T-cell (primary cell): Measurements from ENCODE around the gene EIF4G1. TPM values are rescaled to one million over a fixed set of nuclear protein-coding genes. Genes with fewer than 3 reads are reported as not detected.

ENCODE experiments used
- ATAC-seq, 4 experiments: fragments of 200-7000 bp in 3 of 4; fragments of 150-1000 bp in 1 of 4; cut with Tn5 transposase; replicated peaks in 1 of 4; 1 replicate in 3 of 4; 2 replicates in 1 of 4; pipeline ENCODE4 v1.10.0; 2021; ENCODE audit warnings: moderate library complexity in 3 of 4, mild to moderate bottlenecking in 2 of 4, moderate number of reproducible peaks in 1 of 4
- CTCF ChIA-PET, 2 donors: fragments of 300-600 bp; sonication (Branson Sonifier 250); formaldehyde crosslinking; loops; one replicate each; lab custom pipeline; 2022; ENCODE audit warnings: antibody characterized with exemption in 2 of 2; lab: Charles Lee
- POLR2A ChIA-PET, 2 donors: fragments of 300-600 bp; sonication (Branson Sonifier 250); formaldehyde crosslinking; loops; one replicate each; lab custom pipeline; 2022; ENCODE audit warnings: antibody characterized with exemption in 2 of 2; lab: Charles Lee
- DNase-seq, 35 experiments: peaks; one replicate each; pipeline versions ENCODE4 v3.0.0 to v3.0.0-alpha.2; 2013 to 2023
- H3K27ac ChIP-seq: one replicate; pipeline ENCODE4 v1.5.1; 2013; ENCODE audit warnings: low read length
- H3K27me3 ChIP-seq, 2 experiments: replicated peaks in 1 of 2; 1 replicate in 1 of 2; 2 replicates in 1 of 2; pipeline versions ENCODE4 v1.6.1 to v1.7.0; 2013; ENCODE audit warnings: low read length in 1 of 2, mixed read lengths in 1 of 2; ENCODE audit not compliant: control insufficient read depth in 2 of 2, insufficient read depth in 2 of 2; ENCODE audit errors: extremely low read depth in 1 of 2
- H3K36me3 ChIP-seq, 2 donors: 1 replicate in 1 of 2; 2 replicates in 1 of 2; pipeline versions ENCODE4 v1.6.1 to v1.7.0; 2013; ENCODE audit warnings: low read length in 1 of 2; ENCODE audit not compliant: control insufficient read depth in 2 of 2, insufficient read depth in 1 of 2; ENCODE audit errors: extremely low read depth in 1 of 2
- H3K4me1 ChIP-seq, 2 experiments: 1 replicate in 1 of 2; 2 replicates in 1 of 2; pipeline versions ENCODE4 v1.6.1 to v1.7.0; 2013; ENCODE audit warnings: low read length in 2 of 2, mixed read lengths in 1 of 2; ENCODE audit not compliant: insufficient read depth in 2 of 2, control insufficient read depth in 1 of 2; ENCODE audit errors: extremely low read depth in 1 of 2
- H3K4me3 ChIP-seq, 2 donors: 1 replicate in 1 of 2; 2 replicates in 1 of 2; pipeline versions ENCODE4 v1.5.1 to v1.7.0; 2013; ENCODE audit warnings: mild to moderate bottlenecking in 2 of 2, low read length in 1 of 2, moderate library complexity in 1 of 2; ENCODE audit not compliant: control insufficient read depth in 1 of 2; ENCODE audit errors: extremely low read depth in 1 of 2
- H3K9me3 ChIP-seq: 2 replicates; pipeline ENCODE4 v1.7.0; 2013
- H3K27ac Mint-ChIP-seq, 2 donors: one replicate each; pipeline ENCODE4 v1.8.0; 2020 to 2021; ENCODE audit warnings: mild to moderate bottlenecking in 2 of 2, mixed read lengths in 2 of 2
- H3K27me3 Mint-ChIP-seq, 2 donors: one replicate each; pipeline ENCODE4 v1.8.0; 2021 to 2022; ENCODE audit warnings: mixed read lengths in 2 of 2
- H3K36me3 Mint-ChIP-seq: one replicate; pipeline ENCODE4 v1.8.0; 2021; ENCODE audit warnings: mixed read lengths
- H3K4me1 Mint-ChIP-seq, 3 donors: one replicate each; pipeline ENCODE4 v1.8.0; 2020 to 2022; ENCODE audit warnings: mixed read lengths in 3 of 3, mild to moderate bottlenecking in 1 of 3
- H3K4me3 Mint-ChIP-seq, 3 donors: one replicate each; pipeline ENCODE4 v1.8.0; 2020 to 2022; ENCODE audit warnings: mild to moderate bottlenecking in 3 of 3, mixed read lengths in 3 of 3, moderate library complexity in 3 of 3
- H3K9me3 Mint-ChIP-seq, 3 donors: one replicate each; pipeline ENCODE4 v1.8.0; 2020 to 2022; ENCODE audit warnings: mixed read lengths in 3 of 3
- WGBS: methylation state at CpG from one replicate; pipeline ENCODE4 v1.1.5; 2013; ENCODE audit warnings: missing lambda C conversion rate; ENCODE audit not compliant: insufficient coverage; 5-methylcytosine and 5-hydroxymethylcytosine counted together
- total RNA-seq, 35 experiments: library from RNA in 6 of 35; stranded (reverse) in 6 of 35; fragments of 120-200 nt in 1 of 35; gene quantifications; one replicate each; pipeline versions ENCODE4 v1.2.1 to v1.2.4 and lab custom pipeline; 2013 to 2026

The EIF4G1 gene
- total RNA-seq, 5 donors from 2014 or later (not counting 1 experiment from before 2014, with no cell fraction given), result 232 to 290 (median 271) TPM

GRCh38 chr3:184277366-184277765 lies 37.0 kb upstream of the EIF4G1 start:
- peaks cover 0 to 6% of the 10 kb centered on the region in 2 experiments for H3K4me1 ChIP-seq
- no peak overlapping the region for H3K27ac ChIP-seq
- Mint-ChIP-seq H3K4me1 (peaks cover 6 to 9% (median 9%) of the 10 kb centered on the region in 3 donors), H3K4me3 (no peak overlapping the region), H3K27ac (no peak overlapping the region), H3K36me3 (no peaks in the 10 kb centered on the region), H3K9me3 (no peaks in the 10 kb centered on the region), H3K27me3 (peaks cover 34 to 46% of the 10 kb centered on the region in 2 donors)
- ChIA-PET CTCF (no interaction called here), POLR2A (no interaction called here)
- no peaks in the 10 kb centered on the region for H3K9me3 ChIP-seq
- peaks cover 11 to 46% of the 10 kb centered on the region in 2 experiments for H3K27me3 ChIP-seq
- H3K36me3 ChIP-seq, result no peaks in the 10 kb centered on the region
- no peak for ATAC-seq
- DNase-seq, result no peak
- WGBS, result 84% methylated on average over 6 of the region's 6 CpGs
- H3K4me3 ChIP-seq, result no peak overlapping the region

GRCh38 chr3:184282941-184283340 lies 31.5 kb upstream of the EIF4G1 start:
- ATAC-seq (no peak), DNase-seq (no peak)
- Histone ChIP-seq H3K36me3 (no peaks in the 10 kb centered on the region), H3K4me1 (no peaks in the 10 kb centered on the region), H3K27me3 (peaks cover 0 to 23% of the 10 kb centered on the region in 2 experiments), H3K27ac (no peak overlapping the region), H3K9me3 (no peaks in the 10 kb centered on the region), H3K4me3 (no peak overlapping the region)
- POLR2A ChIA-PET, result no interaction called here
- no peaks in the 10 kb centered on the region for H3K9me3 Mint-ChIP-seq
- 76% methylated on average over 2 of the region's 4 CpGs for WGBS
- no peaks in the 10 kb centered on the region for H3K36me3 Mint-ChIP-seq
- no peak overlapping the region for H3K4me3 Mint-ChIP-seq
- CTCF ChIA-PET, result interaction anchor here in 1 of 2 donors (1.4 kb wide), 1 partner anchor 11 kb away, joined by 3 read pairs; no protein-coding TSS in a partner anchor
- no peaks in the 10 kb centered on the region for H3K4me1 Mint-ChIP-seq
- peaks cover 22 to 43% of the 10 kb centered on the region in 2 donors for H3K27me3 Mint-ChIP-seq
- H3K27ac Mint-ChIP-seq, result no peak overlapping the region

- no peak overlapping the region for H3K4me3 Mint-ChIP-seq
Observed at GRCh38 chr3:184283681-184284080, 30.7 kb upstream of the EIF4G1 start.

GRCh38 chr3:184284696-184285095 lies 29.7 kb upstream of the EIF4G1 start:
- H3K27ac Mint-ChIP-seq, result no peak overlapping the region
- H3K27ac ChIP-seq, result no peak overlapping the region
- ChIA-PET POLR2A (no interaction called here), CTCF (interaction anchor here (0.5 to 1.0 kb wide), 3 partner anchors 57 to 270 kb away, joined by 3 read pairs; no protein-coding TSS in a partner anchor)
- no peaks in the 10 kb centered on the region for H3K36me3 Mint-ChIP-seq
- peaks cover 18 to 32% of the 10 kb centered on the region in 2 donors for H3K27me3 Mint-ChIP-seq
- H3K36me3 ChIP-seq, result no peaks in the 10 kb centered on the region
- no peaks in the 10 kb centered on the region for H3K4me1 Mint-ChIP-seq
- no peak overlapping the region for H3K4me3 Mint-ChIP-seq
- H3K9me3 ChIP-seq, result no peaks in the 10 kb centered on the region
- H3K4me3 ChIP-seq, result no peak overlapping the region
- H3K4me1 ChIP-seq, result peaks cover 0 to 4% of the 10 kb centered on the region in 2 experiments
- DNase-seq (peak in 2 of 35 experiments; percentile 15 to 35), ATAC-seq (peak in 3 of 4 experiments; percentile 37 to 48 (median 39))
- 39% methylated on average over 4 of the region's 4 CpGs for WGBS
- H3K27me3 ChIP-seq, result peaks cover 0 to 25% of the 10 kb centered on the region in 2 experiments
- H3K9me3 Mint-ChIP-seq, result no peaks in the 10 kb centered on the region

More at GRCh38 chr3:184283681-184284080, 30.7 kb upstream of the EIF4G1 start:
- POLR2A ChIA-PET, result no interaction called here
- Mint-ChIP-seq H3K27ac (no peak overlapping the region), H3K4me1 (no peaks in the 10 kb centered on the region), H3K9me3 (no peaks in the 10 kb centered on the region), H3K27me3 (peaks cover 19 to 37% of the 10 kb centered on the region in 2 donors), H3K36me3 (no peaks in the 10 kb centered on the region)
- H3K27me3 ChIP-seq, result peaks cover 0 to 18% of the 10 kb centered on the region in 2 experiments
- H3K4me3 ChIP-seq, result no peak overlapping the region
- H3K36me3 ChIP-seq, result no peaks in the 10 kb centered on the region
- 87% methylated on average over 7 of the region's 8 CpGs for WGBS
- H3K4me1 ChIP-seq, result no peaks in the 10 kb centered on the region
- DNase-seq (no peak), ATAC-seq (no peak)
- CTCF ChIA-PET, result interaction anchor here in 1 of 2 donors (0.6 kb wide), 1 partner anchor 361 kb away, joined by 4 read pairs; no protein-coding TSS in a partner anchor
- no peak overlapping the region for H3K27ac ChIP-seq
- H3K9me3 ChIP-seq, result no peaks in the 10 kb centered on the region

- Histone ChIP-seq H3K36me3 (no peaks in the 10 kb centered on the region), H3K4me1 (peaks cover 0 to 4% of the 10 kb centered on the region in 2 experiments), H3K27me3 (peaks cover 0 to 30% of the 10 kb centered on the region in 2 experiments), H3K27ac (no peak overlapping the region), H3K4me3 (no peak overlapping the region), H3K9me3 (no peaks in the 10 kb centered on the region)
- H3K36me3 Mint-ChIP-seq, result no peaks in the 10 kb centered on the region
- no peak overlapping the region for H3K4me3 Mint-ChIP-seq
- ChIA-PET CTCF (interaction anchor here (0.6 to 1.4 kb wide), 4 partner anchors 18 to 394 kb away, joined by 3 to 9 read pairs (median 4); no protein-coding TSS in a partner anchor), POLR2A (interaction anchor here in 1 of 2 donors (0.5 kb wide), 1 partner anchor 92 kb away, joined by 3 read pairs; no protein-coding TSS in a partner anchor)
- no peaks in the 10 kb centered on the region for H3K4me1 Mint-ChIP-seq
- H3K27me3 Mint-ChIP-seq, result peaks cover 18 to 25% of the 10 kb centered on the region in 2 donors
- DNase-seq (peak in 28 of 35 experiments; percentile 10 to 68 (median 40)), ATAC-seq (peak; percentile 45 to 79 (median 64))
- H3K9me3 Mint-ChIP-seq, result no peaks in the 10 kb centered on the region
- H3K27ac Mint-ChIP-seq, result no peak overlapping the region
- 4% methylated on average over 4 of the region's 10 CpGs for WGBS
Observed at GRCh38 chr3:184289426-184289938, 24.9 kb upstream of the EIF4G1 start.

GRCh38 chr3:184290331-184290730 lies 24.1 kb upstream of the EIF4G1 start:
- Histone ChIP-seq H3K4me1 (peaks cover 0 to 4% of the 10 kb centered on the region in 2 experiments), H3K27ac (no peak overlapping the region), H3K36me3 (no peaks in the 10 kb centered on the region), H3K4me3 (no peak overlapping the region), H3K27me3 (peaks cover 0 to 23% of the 10 kb centered on the region in 2 experiments), H3K9me3 (no peaks in the 10 kb centered on the region)
- Mint-ChIP-seq H3K36me3 (no peaks in the 10 kb centered on the region), H3K9me3 (no peaks in the 10 kb centered on the region), H3K27ac (no peak overlapping the region), H3K27me3 (peaks cover 18 to 21% of the 10 kb centered on the region in 2 donors), H3K4me1 (no peaks in the 10 kb centered on the region), H3K4me3 (no peak overlapping the region)
- CTCF ChIA-PET, result interaction anchor here in 1 of 2 donors (0.8 kb wide), 1 partner anchor 19 kb away, joined by 9 read pairs; no protein-coding TSS in a partner anchor
- 94% methylated on average over 3 of the region's 10 CpGs for WGBS
- POLR2A ChIA-PET, result no interaction called here
- DNase-seq (no peak), ATAC-seq (no peak)
